HepG2 (cell line): ENCODE measurements around the gene CAPN7. TPM values are rescaled to one million over a fixed set of nuclear protein-coding genes. Genes with fewer than 3 reads are reported as not detected.

Experiments
- ATAC-seq: fragments of 200-7000 bp; cut with Tn5 transposase; 3 replicates; pipeline ENCODE4 v1.9.1; 2020; ENCODE audit warnings: mild to moderate bottlenecking, moderate library complexity
- BruUV-seq: library from RNA; stranded (reverse); fragments of 400-500 nt; replicated peaks from 2 replicates; lab custom pipeline; 2021; lab: Mats Ljungman, UMichigan
- CTCF ChIA-PET: fragments of 300-600 bp; formaldehyde crosslinking; extraction: SDS; loops from one replicate; lab custom pipeline; 2021; ENCODE audit warnings: low total read pairs, inconsistent platforms, low intra/inter-chr PET ratio; lab: Yijun Ruan, JAX
- POLR2A ChIA-PET: fragments of 350-600 bp; sonication (Branson Sonifier 250); formaldehyde crosslinking; loops from one replicate; lab custom pipeline; 2020; ENCODE audit warnings: antibody characterized with exemption, inconsistent platforms; lab: Yijun Ruan, JAX
- DNase-seq: peaks from one replicate; pipeline ENCODE4 v3.0.0-alpha.2; 2015; ENCODE audit warnings: low spot score
- FAIRE-seq: peaks from 3 replicates; lab custom pipeline; 2011; peaks lifted over from hg19 to GRCh38; lab: Jason Lieb, UNC
- H2AFZ ChIP-seq: one replicate; pipeline ENCODE4 v1.6.1; 2011; ENCODE audit warnings: low read length, inconsistent platforms
- H3K27ac ChIP-seq: fragments of 300-600 bp; 3 replicates; pipeline ENCODE4 v1.8.0; 2011; ENCODE audit warnings: mixed run types, mild to moderate bottlenecking, mixed read lengths, low read length, inconsistent platforms; ENCODE audit not compliant: insufficient read depth; ENCODE audit errors: extremely low read length
- H3K27me3 ChIP-seq, 2 experiments: fragments of 200-600 bp in 1 of 2; 2 replicates in 1 of 2; 3 replicates in 1 of 2; pipeline versions ENCODE4 v1.6.0 to v1.8.0; 2011; ENCODE audit warnings: low read length in 2 of 2, mild to moderate bottlenecking in 2 of 2, moderate library complexity in 2 of 2, inconsistent platforms in 1 of 2; ENCODE audit not compliant: insufficient read depth in 2 of 2, control insufficient read depth in 1 of 2
- H3K36me3 ChIP-seq, 2 experiments: fragments of 200-600 bp in 1 of 2; replicated peaks in 1 of 2; 2 replicates in 1 of 2; 3 replicates in 1 of 2; pipeline versions ENCODE4 v1.5.1 to v1.8.0; 2011; ENCODE audit warnings: low read length in 2 of 2, inconsistent platforms in 1 of 2; ENCODE audit not compliant: insufficient read depth in 2 of 2, control insufficient read depth in 1 of 2
- H3K4me1 ChIP-seq: 2 replicates; pipeline ENCODE4 v1.5.1; 2012; ENCODE audit warnings: low read length, inconsistent platforms; ENCODE audit not compliant: insufficient read depth
- H3K4me2 ChIP-seq: 2 replicates; pipeline ENCODE4 v1.6.0; 2011; ENCODE audit warnings: low read depth, low read length, inconsistent platforms
- H3K4me3 ChIP-seq, 3 experiments: fragments of 200-600 bp in 1 of 3; sonication (generic), shearing (Covaris generic) in 1 of 3; replicated peaks in 1 of 3; 2 replicates each; pipeline ENCODE4 v1.5.1; 2011 to 2016; ENCODE audit warnings: low read length in 3 of 3, inconsistent platforms in 2 of 3, low read depth in 2 of 3, mild to moderate bottlenecking in 2 of 3, control low read depth in 1 of 3, mixed read lengths in 1 of 3; ENCODE audit not compliant: insufficient read depth in 1 of 3
- H3K79me2 ChIP-seq: one replicate; pipeline ENCODE4 v1.6.1; 2011; ENCODE audit warnings: low read length, inconsistent platforms; ENCODE audit not compliant: insufficient read depth
- H3K9ac ChIP-seq: 2 replicates; pipeline ENCODE4 v1.6.0; 2011; ENCODE audit warnings: mild to moderate bottlenecking, low read depth, low read length, inconsistent platforms; ENCODE audit not compliant: insufficient read depth
- H3K9me3 ChIP-seq: 2 replicates; pipeline ENCODE4 v1.5.1; 2012; ENCODE audit warnings: mild to moderate bottlenecking, low read length
- H4K20me1 ChIP-seq: 2 replicates; pipeline ENCODE4 v1.6.0; 2011; ENCODE audit warnings: inconsistent platforms, mild to moderate bottlenecking, low read length, moderate library complexity; ENCODE audit not compliant: insufficient read depth
- EP300 ChIP-seq, 3 experiments: sonication (generic) in 1 of 3; formaldehyde crosslinking in 1 of 3; IDR thresholded peaks; 2 replicates each; pipeline versions ENCODE4 v1.5.1 to v1.6.1; 2011 to 2020; ENCODE audit warnings: low read depth in 2 of 3, low read length in 2 of 3, borderline replicate concordance in 1 of 3, improper control_type of control experiment in 1 of 3, mild to moderate bottlenecking in 1 of 3, missing genetic modification reagents in 1 of 3, moderate library complexity in 1 of 3
- FOXP1 ChIP-seq, 2 experiments: fragments of 450-650 bp in 1 of 2; IDR thresholded peaks; 2 replicates each; pipeline ENCODE4 v1.6.1; 2017 to 2018; ENCODE audit warnings: antibody characterized with exemption in 1 of 2
- GLI4 ChIP-seq: sonication (generic); formaldehyde crosslinking; IDR thresholded peaks from 2 replicates; pipeline ENCODE4 v1.5.1; 2020; ENCODE audit warnings: missing genetic modification reagents, mild to moderate bottlenecking, moderate library complexity, borderline replicate concordance
- HOXA9 ChIP-seq: sonication (generic); formaldehyde crosslinking; IDR thresholded peaks from 2 replicates; pipeline ENCODE4 v1.8.1; 2022; ENCODE audit warnings: missing genetic modification reagents, mild to moderate bottlenecking, moderate library complexity, borderline replicate concordance
- U2AF2 ChIP-seq: fragments of 200-400 bp; formaldehyde crosslinking; IDR thresholded peaks from 2 replicates; pipeline ENCODE4 v1.6.1; 2017; ENCODE audit warnings: low read depth, mild to moderate bottlenecking, low read length
- XRCC5 ChIP-seq: fragments of 200-400 bp; formaldehyde crosslinking; optimal IDR thresholded peaks from 2 replicates; pipeline ENCODE3; 2017; ENCODE audit warnings: mild to moderate bottlenecking, low read length
- ZFP36 ChIP-seq: fragments of 150-350 bp; IDR thresholded peaks from 2 replicates; pipeline ENCODE4 v1.6.1; 2018; ENCODE audit warnings: borderline replicate concordance, low read length, low read depth; ENCODE audit not compliant: partially characterized antibody
- ZNF230 ChIP-seq: sonication (generic); formaldehyde crosslinking; IDR thresholded peaks from 2 replicates; pipeline ENCODE4 v1.4.0; 2020; ENCODE audit warnings: mild to moderate bottlenecking, missing genetic modification reagents
- ZNF337 ChIP-seq: sonication (generic); formaldehyde crosslinking; IDR thresholded peaks from 2 replicates; pipeline ENCODE4 v1.5.1; 2020; ENCODE audit warnings: missing genetic modification reagents, low read depth, mild to moderate bottlenecking, borderline replicate concordance
- ZNF33B ChIP-seq: sonication (generic); formaldehyde crosslinking; IDR thresholded peaks from 2 replicates; pipeline ENCODE4 v1.5.1; 2020; ENCODE audit warnings: mild to moderate bottlenecking, missing genetic modification reagents
- ZNF468 ChIP-seq: sonication (generic); formaldehyde crosslinking; IDR thresholded peaks from 2 replicates; pipeline ENCODE4 v1.8.0; 2022; ENCODE audit warnings: mild to moderate bottlenecking, moderate library complexity, missing genetic modification reagents
- ZNF563 ChIP-seq: sonication (generic); formaldehyde crosslinking; IDR thresholded peaks from 2 replicates; pipeline ENCODE4 v1.8.0; 2022; ENCODE audit warnings: mild to moderate bottlenecking, moderate library complexity, missing genetic modification reagents
- ZNF687 ChIP-seq: sonication (generic); formaldehyde crosslinking; IDR thresholded peaks from 2 replicates; pipeline ENCODE4 v1.5.1; 2020; ENCODE audit warnings: mild to moderate bottlenecking, missing genetic modification reagents, moderate library complexity
- ZNF704 ChIP-seq: sonication (generic); formaldehyde crosslinking; IDR thresholded peaks from 2 replicates; pipeline ENCODE4 v1.8.1; 2023; ENCODE audit warnings: mild to moderate bottlenecking, inconsistent platforms, moderate library complexity, missing genetic modification reagents, borderline replicate concordance
- WGBS: methylation state at CpG from one replicate; pipeline ENCODE4 v1.1.6; 2017; ENCODE audit warnings: low lambda C conversion rate; 5-methylcytosine and 5-hydroxymethylcytosine counted together
- in situ Hi-C: cut with HindIII; loops from 2 replicates; pipeline ENCODE4 v1.10.0; 2017; ENCODE audit warnings: low pct_unique_long_range_greater_than_20kb; ENCODE audit not compliant: extremely low pct_ligation_motif_present
- intact Hi-C: fragments of 100-400 bp; cut with micrococcal nuclease; formaldehyde crosslinking; loops from one replicate; pipeline ENCODE4 v1.10.0; 2022; ENCODE audit not compliant: unreplicated experiment
- polyA plus RNA-seq, 8 experiments: library from polyadenylated mRNA; depleted of rRNA in 3 of 8; stranded (reverse) in 7 of 8; unstranded in 1 of 8; fragments of >200 nt; fragmentation: Illumina TruSeq in 4 of 8; extraction: Trizol in 4 of 8; gene quantifications; 2 replicates each; pipeline versions ENCODE4 v1.2.1 to v1.2.3, GENCODE V29; 2011 to 2016; ENCODE audit warnings: low read depth in 4 of 8, missing spikeins in 1 of 8, mixed read lengths in 1 of 8; ENCODE audit not compliant: insufficient read depth in 1 of 8
- total RNA-seq, 5 experiments: library from RNA; depleted of rRNA; stranded (reverse); fragments of >200 nt; fragmentation: Illumina TruSeq; extraction: Trizol; gene quantifications; 2 replicates each; pipeline ENCODE4 v1.2.3, GENCODE V29; 2016; ENCODE audit warnings: low read depth in 1 of 5

Gene CAPN7
- total and polyA plus RNA-seq, 2 of the 13 experiments (the other 11 are each of a cell fraction or from before 2014, with no cell fraction given) = 16.7 to 36.8 TPM

- no peaks in the 10 kb centered on the region for H3K79me2 ChIP-seq
- H3K27me3 ChIP-seq = no peaks in the 10 kb centered on the region; a peak in 1 of 5 replicates
- ChIA-PET CTCF (no interaction called here), POLR2A (no interaction called here)
- FAIRE-seq = no peak
- H2AFZ ChIP-seq = no peak overlapping the region
- DNase-seq = no peak
- H3K36me3 ChIP-seq = no peaks in the 10 kb centered on the region
- no peak overlapping the region for H3K4me2 ChIP-seq
- no peak overlapping the region for H3K4me3 ChIP-seq
- in situ Hi-C loops (no loop called here), intact Hi-C loops (no loop called here)
- BruUV-seq = no TSS peak
- no peak for TF ChIP-seq XRCC5
- no peak for TF ChIP-seq ZNF687 (CRISPR knock-in tag)
- no peak for TF ChIP-seq ZNF704 (CRISPR knock-in tag)
- TF ChIP-seq ZNF337 (CRISPR knock-in tag) = no peak
- no peak for TF ChIP-seq FOXP1 (IDR thresholded peaks at IDR 0.05)
- no peak for TF ChIP-seq FOXP1 (CRISPR knock-in tag; IDR thresholded peaks at IDR 0.05)
- TF ChIP-seq GLI4 (CRISPR knock-in tag) = no peak
- TF ChIP-seq ZNF33B (CRISPR knock-in tag) = no peak
- no peak for TF ChIP-seq ZNF230 (CRISPR knock-in tag)
- TF ChIP-seq U2AF2 = no peak
- TF ChIP-seq HOXA9 (CRISPR knock-in tag) = no peak
- no peak for TF ChIP-seq ZFP36
- TF ChIP-seq ZNF468 (CRISPR knock-in tag) = no peak
- no peak for TF ChIP-seq EP300 (IDR thresholded peaks at IDR 0.05; ENCODE audit: low read depth in 2 of 2, low read length in 2 of 2)
- no peak for TF ChIP-seq EP300 (CRISPR knock-in tag; IDR thresholded peaks at IDR 0.05; ENCODE audit: borderline replicate concordance)
- TF ChIP-seq ZNF563 (CRISPR knock-in tag) = no peak
- H3K9me3 ChIP-seq = no peaks in the 10 kb centered on the region
- H4K20me1 ChIP-seq = no peaks in the 10 kb centered on the region
- no peaks in the 10 kb centered on the region for H3K4me1 ChIP-seq
- ATAC-seq = no peak
- WGBS = 94% methylated on average over 2 of the region's 2 CpGs
- no peak overlapping the region for H3K9ac ChIP-seq
- no peak overlapping the region for H3K27ac ChIP-seq
These were observed 57.9 kb downstream of the CAPN7 start for GRCh38 chr3:15263926-15264325.
